Measurements from ENCODE around the gene NR2F1.

The NR2F1 gene

GRCh38 chr5:93577854-93578812 lies 4.9 kb upstream of the NR2F1 start:
- DNase-seq: peak; percentile 71

DNA sequence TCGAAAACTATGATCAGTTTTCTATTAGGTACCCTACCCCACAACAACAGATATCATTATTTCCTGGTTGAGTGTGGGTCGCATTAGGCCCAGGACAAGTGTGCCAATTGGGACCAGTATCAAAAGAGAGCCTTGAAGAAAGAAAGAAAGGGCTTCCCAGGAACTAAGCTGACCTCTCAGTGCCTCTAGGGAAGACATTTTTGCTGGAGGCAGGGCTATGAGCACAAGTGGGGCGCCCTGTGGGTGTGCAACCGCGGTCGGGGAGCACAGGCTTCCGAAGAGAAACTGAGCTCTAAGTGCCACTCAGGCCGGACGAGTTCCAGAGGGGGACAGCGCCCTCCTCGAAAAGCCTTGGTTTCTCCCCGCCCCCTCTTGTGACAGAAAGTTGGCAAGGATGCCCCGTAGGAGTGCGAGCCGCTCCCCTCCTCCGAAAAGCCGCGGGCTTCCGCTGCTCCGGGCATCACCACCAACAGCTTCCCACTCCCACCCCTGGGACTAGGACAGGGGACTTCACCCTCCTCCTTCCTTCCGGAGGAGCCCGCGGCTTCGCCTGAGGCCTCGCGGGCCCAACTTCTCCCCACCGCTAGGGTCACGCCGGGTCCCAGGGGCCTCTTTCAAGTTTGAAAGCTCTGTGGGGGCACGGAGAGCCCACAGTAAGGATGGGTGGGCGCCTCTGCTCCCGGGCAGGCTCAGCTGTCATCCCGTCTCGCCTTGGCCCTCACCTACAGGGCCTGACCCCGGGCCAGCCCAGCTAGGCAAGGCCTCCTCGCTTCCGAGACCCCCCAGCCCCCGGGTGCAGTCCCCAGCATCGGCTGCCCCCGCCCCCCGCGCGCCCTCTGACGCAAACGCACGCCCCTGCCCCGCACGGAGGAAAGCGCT lies 4.0 kb upstream of the NR2F1 start:
- DNase-seq: peak; percentile 85

- no peak for DNase-seq
Measured at GRCh38 chr5:93579692-93580062, 3.3 kb upstream of the NR2F1 start.

DNA sequence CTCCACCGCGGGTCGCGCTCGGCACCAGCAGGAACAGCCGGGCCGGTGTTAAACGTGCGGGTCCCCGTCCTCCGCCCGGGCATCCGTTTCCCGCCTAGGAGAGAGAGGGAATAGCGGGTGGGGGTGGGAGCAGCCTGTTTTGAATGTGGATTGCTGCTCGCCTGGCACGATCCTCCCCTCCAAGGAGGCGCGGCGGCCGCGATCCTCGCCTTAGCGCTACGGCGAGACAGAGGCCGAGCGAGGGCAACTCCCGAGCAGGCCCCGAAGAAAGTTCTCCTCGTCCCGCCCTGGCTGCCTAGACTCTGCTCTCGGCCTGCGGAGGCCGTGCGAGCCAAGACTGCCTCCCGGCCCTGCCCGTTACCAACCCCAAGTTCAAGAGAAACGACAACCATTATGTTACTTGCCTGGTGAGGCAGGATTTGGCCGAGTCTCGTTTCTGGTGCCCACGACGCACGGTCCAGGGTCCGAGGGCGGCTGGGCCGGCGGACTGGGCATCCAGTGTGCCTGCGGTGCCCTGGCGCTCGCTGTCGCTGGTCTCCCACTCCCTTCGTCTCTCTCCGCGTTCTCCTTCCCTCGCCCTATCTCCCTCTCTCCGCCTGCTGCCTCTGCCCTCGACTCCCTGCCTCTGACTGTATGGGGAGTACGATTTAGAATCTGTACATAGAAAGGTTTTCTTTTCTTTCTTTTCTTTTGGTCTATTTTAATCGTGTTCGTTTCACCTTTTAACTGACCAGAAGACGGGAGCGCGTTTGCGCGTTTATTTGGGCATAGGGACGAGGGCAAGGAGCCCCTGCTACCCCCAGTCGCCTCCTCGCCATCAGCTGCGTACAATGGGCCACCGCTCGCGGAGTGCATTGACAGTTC lies 2.7 kb upstream of the NR2F1 start:
- peak; percentile 90 for DNase-seq

GRCh38 chr5:93580927-93581445 lies 2.0 kb upstream of the NR2F1 start, which contains the start of gene NR2F1-AS1:
Gene NR2F1-AS1 (minus strand): TSS chr5:93581219.
- no peak for DNase-seq

- DNase-seq: no peak
Measured at GRCh38 chr5:93582167-93582462, 907 bp upstream of the NR2F1 start.

- DNase-seq: no peak
Measured at GRCh38 chr5:93583439-93583767, 381 bp downstream of the NR2F1 start.

GRCh38 chr5:93583768-93584595 lies 960 bp downstream of the NR2F1 start:
- DNase-seq: peak; percentile 77

DNA sequence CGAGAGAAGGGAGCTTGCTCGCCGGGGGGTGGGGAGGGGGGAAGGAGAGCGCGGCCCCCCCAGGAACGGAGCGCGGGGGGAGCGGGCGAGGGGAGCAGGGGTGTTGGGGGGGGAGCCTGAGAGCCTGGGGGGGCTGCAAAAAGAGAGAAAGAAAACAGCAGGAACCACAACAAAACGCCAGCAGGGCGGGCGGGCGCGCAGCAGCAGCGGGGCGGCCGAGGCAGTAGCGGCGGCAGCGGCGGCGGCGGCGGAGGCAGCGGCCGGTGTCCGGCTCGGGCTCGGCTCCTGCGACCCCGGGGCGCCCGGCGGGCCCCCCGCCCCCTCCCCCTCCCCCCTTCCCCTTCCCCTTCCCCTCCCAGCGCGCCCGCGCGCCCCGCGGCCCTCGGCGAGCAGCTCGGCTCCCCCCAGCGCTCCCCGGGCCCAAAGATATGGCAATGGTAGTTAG lies 1.6 kb downstream of the NR2F1 start:
- no peak for DNase-seq

GRCh38 chr5:93585041-93585766 lies 2.2 kb downstream of the NR2F1 start:
- DNase-seq: peak; percentile 84

- DNase-seq: peak; percentile 81
Measured at GRCh38 chr5:93585767-93586385, 2.9 kb downstream of the NR2F1 start.

- peak; percentile 72 for DNase-seq
Measured at GRCh38 chr5:93586736-93587596, 3.9 kb downstream of the NR2F1 start.

DNA sequence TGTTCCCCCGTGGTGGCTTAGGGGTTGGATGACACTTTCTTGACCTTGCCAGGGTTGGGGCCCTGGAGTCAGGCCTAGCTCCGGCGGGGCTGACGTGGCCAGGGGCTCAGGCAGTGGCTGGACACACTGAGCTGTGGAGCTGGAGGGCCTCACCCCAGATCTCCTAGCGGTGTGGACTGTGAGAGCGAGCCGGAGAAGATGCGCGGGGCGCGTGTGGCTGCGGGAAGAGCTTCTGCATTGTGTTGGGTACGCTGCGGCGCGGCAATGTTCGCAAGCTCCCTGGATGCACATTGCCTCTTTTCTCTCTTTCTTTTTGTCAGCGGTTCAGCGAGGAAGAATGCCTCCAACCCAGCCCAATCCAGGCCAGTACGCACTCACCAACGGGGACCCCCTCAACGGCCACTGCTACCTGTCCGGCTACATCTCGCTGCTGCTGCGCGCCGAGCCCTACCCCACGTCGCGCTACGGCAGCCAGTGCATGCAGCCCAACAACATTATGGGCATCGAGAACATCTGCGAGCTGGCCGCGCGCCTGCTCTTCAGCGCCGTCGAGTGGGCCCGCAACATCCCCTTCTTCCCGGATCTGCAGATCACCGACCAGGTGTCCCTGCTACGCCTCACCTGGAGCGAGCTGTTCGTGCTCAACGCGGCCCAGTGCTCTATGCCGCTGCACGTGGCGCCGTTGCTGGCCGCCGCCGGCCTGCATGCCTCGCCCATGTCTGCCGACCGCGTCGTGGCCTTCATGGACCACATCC lies 4.8 kb downstream of the NR2F1 start:
- DNase-seq: peak; percentile 91

DNA sequence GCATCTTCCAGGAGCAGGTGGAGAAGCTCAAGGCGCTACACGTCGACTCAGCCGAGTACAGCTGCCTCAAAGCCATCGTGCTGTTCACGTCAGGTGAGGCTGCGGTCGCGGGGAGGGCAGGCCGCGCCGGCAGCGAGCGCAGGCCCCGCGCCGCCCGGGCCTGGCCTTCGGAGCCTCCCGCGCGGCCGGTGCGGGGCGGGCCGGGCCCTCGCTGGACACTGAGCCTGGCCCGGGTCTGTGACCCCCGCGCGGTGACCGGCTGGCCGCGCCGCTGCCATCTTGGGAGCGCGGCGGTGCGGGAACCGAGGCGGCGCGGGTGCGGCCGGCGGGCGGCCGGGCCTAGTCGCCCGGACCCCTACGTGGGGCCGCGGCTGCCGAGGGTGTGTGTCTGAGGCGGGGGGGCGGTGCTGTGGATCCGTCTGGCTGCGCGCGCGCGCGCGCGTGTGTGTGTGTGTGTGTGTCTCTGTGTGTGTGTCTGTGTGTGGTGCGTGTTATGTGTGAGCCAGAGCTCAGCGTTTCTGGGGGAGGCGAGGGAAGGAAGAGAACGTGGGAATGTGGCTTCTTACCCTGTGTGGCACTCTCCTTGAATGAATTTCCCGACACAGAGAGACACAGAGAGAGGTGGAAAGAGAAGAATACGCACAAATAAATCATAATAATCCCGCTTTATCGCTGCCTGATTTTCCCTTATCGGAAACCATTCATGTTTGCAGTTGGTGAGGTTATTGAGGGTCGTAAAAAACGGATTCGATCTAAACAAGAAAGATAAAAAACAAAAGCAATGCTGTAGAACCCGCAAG lies 5.5 kb downstream of the NR2F1 start:
- DNase-seq: peak; percentile 85

DNA sequence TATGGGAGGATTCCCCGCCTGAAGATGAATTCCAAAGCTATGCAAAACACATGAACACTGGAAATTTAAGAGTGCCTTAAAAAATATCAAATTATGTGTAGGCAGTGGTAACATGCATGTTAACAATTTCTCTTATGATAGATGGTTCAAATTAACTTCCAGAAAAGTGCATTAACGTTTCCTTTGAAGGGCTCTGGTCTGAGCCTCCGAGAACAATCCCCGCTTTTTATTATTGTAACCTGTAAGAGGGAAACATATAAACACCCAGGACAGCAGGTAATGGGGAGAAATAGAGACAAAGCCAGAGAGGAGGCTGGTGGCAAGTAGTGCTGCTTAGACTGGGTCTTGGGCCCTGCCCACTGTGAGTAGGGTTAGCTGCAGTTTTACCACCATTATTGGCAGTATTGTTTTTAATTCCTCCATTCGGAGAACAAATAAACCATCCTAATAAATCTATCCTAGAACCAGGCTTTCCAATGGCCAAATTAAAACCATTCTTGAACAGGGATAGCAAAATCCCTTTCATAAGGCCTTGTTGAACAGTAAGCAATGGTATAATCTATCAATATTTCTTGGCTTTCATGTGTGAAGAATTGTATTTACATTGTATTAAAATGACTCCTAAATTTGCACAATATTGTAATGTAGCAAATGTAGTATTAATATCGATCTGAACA lies 6.3 kb downstream of the NR2F1 start:
- peak; percentile 73 for DNase-seq

- DNase-seq: peak; percentile 75
Measured at GRCh38 chr5:93589829-93590215, 6.8 kb downstream of the NR2F1 start.

DNA sequence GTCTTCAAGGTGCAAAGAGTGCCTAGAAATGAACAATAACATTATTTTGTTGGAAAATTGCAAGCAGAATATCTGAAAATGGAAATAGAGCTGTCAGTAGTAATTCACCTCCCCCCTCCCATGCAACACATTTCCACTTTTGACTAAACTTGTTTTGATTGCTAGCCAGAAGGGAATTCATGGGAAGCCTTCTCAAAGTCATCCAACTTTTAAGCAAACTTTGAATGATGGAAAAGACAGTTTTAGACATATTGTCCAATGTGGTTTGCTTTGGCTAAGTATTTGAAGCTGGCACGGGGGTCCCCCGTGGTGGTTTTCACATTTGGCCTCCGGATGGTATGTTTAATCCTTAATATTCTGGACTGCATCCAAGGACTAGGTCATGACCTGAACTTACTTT lies 7.5 kb downstream of the NR2F1 start:
- DNase-seq: no peak
